Ovary (tissue), 3 donors: ENCODE data around the gene NTRK3.

ENCODE experiments used
- EP300 ChIP-seq: sonication (generic); formaldehyde crosslinking; IDR thresholded peaks from one replicate; pipeline ENCODE4 v1.6.1; 2017; ENCODE audit warnings: antibody characterized with exemption
- POLR2A ChIP-seq: fragments of 450-650 bp; IDR thresholded peaks from one replicate; pipeline ENCODE4 v1.6.1; 2017; ENCODE audit warnings: antibody characterized with exemption, mild to moderate bottlenecking, moderate library complexity
- TF ChIP-seq, protein P1 (sequence below), 3 donors: fragments of 450-650 bp in 2 of 3; fragments of 200-600 bp in 1 of 3; IDR thresholded peaks; one replicate each; pipeline versions ENCODE4 v1.5.1 to v1.8.0; 2016 to 2022; ENCODE audit warnings: antibody characterized with exemption in 3 of 3, mild to moderate bottlenecking in 1 of 3
- donor health status: DM: no; HTN: no; CAD: no.

DNA sequence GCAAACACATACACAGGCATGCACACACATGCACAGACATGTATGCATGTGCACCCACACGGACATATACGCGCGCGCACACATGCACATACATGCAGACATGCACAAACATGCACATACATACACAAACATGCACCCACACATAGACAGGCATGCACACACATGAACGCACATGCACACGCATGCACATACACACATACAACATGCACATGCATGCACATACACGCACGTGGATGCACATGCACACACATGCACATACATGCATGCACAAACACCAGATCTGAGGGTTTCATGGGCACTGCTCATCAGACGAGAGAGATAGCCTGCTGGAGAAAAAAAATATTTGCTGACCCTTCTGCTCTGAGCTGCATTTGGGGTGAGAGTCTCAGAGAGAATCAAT, 31.7 kb upstream of the NTRK3 start:
- TF ChIP-seq, protein P1, sequence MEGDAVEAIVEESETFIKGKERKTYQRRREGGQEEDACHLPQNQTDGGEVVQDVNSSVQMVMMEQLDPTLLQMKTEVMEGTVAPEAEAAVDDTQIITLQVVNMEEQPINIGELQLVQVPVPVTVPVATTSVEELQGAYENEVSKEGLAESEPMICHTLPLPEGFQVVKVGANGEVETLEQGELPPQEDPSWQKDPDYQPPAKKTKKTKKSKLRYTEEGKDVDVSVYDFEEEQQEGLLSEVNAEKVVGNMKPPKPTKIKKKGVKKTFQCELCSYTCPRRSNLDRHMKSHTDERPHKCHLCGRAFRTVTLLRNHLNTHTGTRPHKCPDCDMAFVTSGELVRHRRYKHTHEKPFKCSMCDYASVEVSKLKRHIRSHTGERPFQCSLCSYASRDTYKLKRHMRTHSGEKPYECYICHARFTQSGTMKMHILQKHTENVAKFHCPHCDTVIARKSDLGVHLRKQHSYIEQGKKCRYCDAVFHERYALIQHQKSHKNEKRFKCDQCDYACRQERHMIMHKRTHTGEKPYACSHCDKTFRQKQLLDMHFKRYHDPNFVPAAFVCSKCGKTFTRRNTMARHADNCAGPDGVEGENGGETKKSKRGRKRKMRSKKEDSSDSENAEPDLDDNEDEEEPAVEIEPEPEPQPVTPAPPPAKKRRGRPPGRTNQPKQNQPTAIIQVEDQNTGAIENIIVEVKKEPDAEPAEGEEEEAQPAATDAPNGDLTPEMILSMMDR (IDR thresholded peaks at IDR 0.05): no peak
- TF ChIP-seq POLR2A (no peak), EP300 (no peak)
